Right atrium auricular region (tissue), 2 donors: Measurements from ENCODE around the gene MAP4K3. TPM values are rescaled to one million over a fixed set of nuclear protein-coding genes. Genes with fewer than 3 reads are reported as not detected.

Experiments used
- DNase-seq: peaks from one replicate; pipeline ENCODE4 v3.0.0-alpha.2; 2019; ENCODE audit warnings: low spot score
- H3K27ac ChIP-seq, 2 donors: fragments of 200-600 bp; sonication (generic); 1 replicate in 1 of 2; 2 replicates in 1 of 2; pipeline ENCODE4 v1.5.1; 2016 to 2019
- H3K27me3 ChIP-seq, 2 donors: fragments of 200-600 bp; sonication (generic); one replicate each; pipeline versions ENCODE4 v1.5.1 to v1.6.0; 2017 to 2019
- H3K36me3 ChIP-seq: fragments of 200-600 bp; sonication (generic); one replicate; pipeline ENCODE4 v1.5.1; 2016
- H3K4me1 ChIP-seq, 2 donors: fragments of 200-600 bp; sonication (generic); one replicate each; pipeline versions ENCODE4 v1.5.1 to v1.6.0; 2017 to 2019
- H3K4me3 ChIP-seq, 2 donors: fragments of 200-600 bp; sonication (generic); 1 replicate in 1 of 2; 2 replicates in 1 of 2; pipeline ENCODE4 v1.5.1; 2017 to 2019; ENCODE audit warnings: mild to moderate bottlenecking in 1 of 2, moderate library complexity in 1 of 2
- H3K9me3 ChIP-seq, 2 donors: fragments of 200-600 bp; sonication (generic); one replicate each; pipeline ENCODE4 v1.5.1; 2019
- CTCF ChIP-seq, 2 donors: fragments of 200-600 bp; sonication (generic); IDR thresholded peaks; one replicate each; pipeline ENCODE4 v1.5.1; 2019; ENCODE audit warnings: antibody characterized with exemption in 2 of 2
- total RNA-seq, 2 donors: library from RNA; depleted of rRNA; stranded (reverse); fragments of >200 nt; gene quantifications; one replicate each; pipeline ENCODE4 v1.1.0, GENCODE V29; 2016

MAP4K3 gene
- total RNA-seq, 2 donors from 2014 or later, result 26.2 to 28.9 TPM

- Histone ChIP-seq H3K9me3 (no peaks in the 10 kb centered on the region), H3K27me3 (no peaks in the 10 kb centered on the region), H3K27ac (no peak overlapping the region), H3K36me3 (no peaks in the 10 kb centered on the region), H3K4me1 (peaks cover 0 to 6% of the 10 kb centered on the region in 2 donors), H3K4me3 (no peak overlapping the region)
- no peak for TF ChIP-seq CTCF (IDR thresholded peaks at IDR 0.05)
- no peak for DNase-seq
Measured at GRCh38 chr2:39223909-39224308, 213.2 kb downstream of the MAP4K3 start.

GRCh38 chr2:39221459-39221858 lies 215.6 kb downstream of the MAP4K3 start:
- no peaks in the 10 kb centered on the region for H3K4me1 ChIP-seq
- H3K36me3 ChIP-seq, result no peaks in the 10 kb centered on the region
- no peaks in the 10 kb centered on the region for H3K27me3 ChIP-seq
- no peak for DNase-seq
- no peak for TF ChIP-seq CTCF (IDR thresholded peaks at IDR 0.05)
- no peaks in the 10 kb centered on the region for H3K9me3 ChIP-seq
- H3K4me3 ChIP-seq, result no peak overlapping the region
- H3K27ac ChIP-seq, result no peak overlapping the region

GRCh38 chr2:39220136-39220535 lies 216.9 kb downstream of the MAP4K3 start:
- Histone ChIP-seq H3K27ac (no peak overlapping the region), H3K9me3 (no peaks in the 10 kb centered on the region), H3K4me1 (no peaks in the 10 kb centered on the region), H3K4me3 (no peak overlapping the region), H3K36me3 (no peaks in the 10 kb centered on the region), H3K27me3 (no peaks in the 10 kb centered on the region)
- no peak for TF ChIP-seq CTCF (IDR thresholded peaks at IDR 0.05)
- no peak for DNase-seq

GRCh38 chr2:39218391-39218790 lies 218.7 kb downstream of the MAP4K3 start:
- Histone ChIP-seq H3K27ac (no peak overlapping the region), H3K4me3 (no peak overlapping the region), H3K4me1 (no peaks in the 10 kb centered on the region), H3K27me3 (no peaks in the 10 kb centered on the region), H3K36me3 (no peaks in the 10 kb centered on the region), H3K9me3 (no peaks in the 10 kb centered on the region)
- no peak for DNase-seq
- no peak for TF ChIP-seq CTCF (IDR thresholded peaks at IDR 0.05)

GRCh38 chr2:39217192-39217550 lies 219.9 kb downstream of the MAP4K3 start:
- H3K36me3 ChIP-seq, result no peaks in the 10 kb centered on the region
- no peak for DNase-seq
- no peaks in the 10 kb centered on the region for H3K4me1 ChIP-seq
- H3K9me3 ChIP-seq, result no peaks in the 10 kb centered on the region
- H3K4me3 ChIP-seq, result no peak overlapping the region
- no peaks in the 10 kb centered on the region for H3K27me3 ChIP-seq
- no peak overlapping the region for H3K27ac ChIP-seq
- TF ChIP-seq CTCF (IDR thresholded peaks at IDR 0.05), result no peak

GRCh38 chr2:39216346-39217191 lies 220.5 kb downstream of the MAP4K3 start:
- H3K27ac ChIP-seq, result no peak overlapping the region
- H3K4me1 ChIP-seq, result no peaks in the 10 kb centered on the region
- no peaks in the 10 kb centered on the region for H3K36me3 ChIP-seq
- no peak for TF ChIP-seq CTCF (IDR thresholded peaks at IDR 0.05)
- no peak for DNase-seq
- H3K4me3 ChIP-seq, result no peak overlapping the region
- H3K27me3 ChIP-seq, result no peaks in the 10 kb centered on the region
- no peaks in the 10 kb centered on the region for H3K9me3 ChIP-seq
